ENCODE results near the gene RNF141. TPM values are rescaled to one million over a fixed set of nuclear protein-coding genes. Genes with fewer than 3 reads are reported as not detected.

The RNF141 gene
- total and polyA plus RNA-seq, 7 donors, result 13.1 to 30.3 (median 22.8) TPM

DNA sequence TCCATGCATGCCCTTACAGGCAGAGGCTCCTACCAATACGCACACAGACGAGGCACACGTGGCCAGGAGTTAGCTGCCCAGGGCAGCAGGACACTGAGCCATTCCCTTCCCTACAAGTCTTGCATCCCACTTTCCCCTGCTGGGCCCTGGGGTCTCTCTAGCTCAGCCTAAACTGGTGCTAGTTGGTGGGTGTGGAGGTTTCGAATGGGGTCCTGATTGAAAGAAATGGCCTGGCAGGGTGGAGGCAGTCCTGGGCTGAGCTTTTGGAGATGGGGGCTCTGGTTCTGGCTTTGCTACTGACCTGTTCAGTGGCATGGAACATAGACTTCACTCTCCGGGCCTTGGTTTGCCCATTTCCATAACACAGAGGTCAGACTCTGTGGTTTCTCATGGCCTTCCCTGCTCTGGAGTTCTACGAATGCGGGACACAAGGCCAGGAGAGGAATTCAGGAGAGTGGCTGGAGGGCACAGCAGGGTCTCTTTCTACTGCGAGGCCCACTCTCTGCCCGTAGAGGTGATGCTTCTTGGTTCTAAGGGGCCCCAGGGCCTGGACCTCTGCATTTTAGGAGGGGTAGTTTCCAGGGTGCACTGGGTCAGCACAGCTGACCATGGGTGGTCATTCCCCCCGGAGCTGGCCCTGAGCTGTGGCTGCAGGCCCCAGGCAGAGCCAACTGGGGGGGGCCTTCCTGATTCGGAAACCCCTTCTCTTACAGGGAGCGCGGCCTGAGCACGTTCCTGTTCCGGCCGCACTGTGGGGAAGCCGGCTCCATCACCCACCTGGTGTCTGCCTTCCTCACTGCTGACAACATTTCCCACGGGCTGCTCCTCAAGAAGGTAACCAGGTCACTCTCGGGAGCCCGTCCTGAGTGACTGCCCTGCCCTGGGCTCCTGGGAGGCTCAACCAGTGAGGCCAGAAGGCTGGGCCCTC, 40.0 kb downstream of the RNF141 start:
- intact Hi-C loops (cut with DNase I), result no loop called here
- Histone ChIP-seq H3K27ac (no peak overlapping the region), H3K4me1 (peaks cover 0 to 18% (median 12%) of the 10 kb centered on the region in 4 donors), H3K36me3 (peaks cover 0 to 10% (median 0%) of the 10 kb centered on the region in 4 donors), H3K9me3 (no peaks in the 10 kb centered on the region), H3K27me3 (no peaks in the 10 kb centered on the region), H3K4me3 (no peak overlapping the region)
- 96% methylated on average over 20 of the region's 20 CpGs for WGBS, 2 donors
- no peak for DNase-seq
- TF ChIP-seq POLR2AphosphoS5 (IDR thresholded peaks at IDR 0.05) (no peak), EP300 (IDR thresholded peaks at IDR 0.05) (no peak), POLR2A (IDR thresholded peaks at IDR 0.05) (no peak)
- TF ChIP-seq, protein P1, sequence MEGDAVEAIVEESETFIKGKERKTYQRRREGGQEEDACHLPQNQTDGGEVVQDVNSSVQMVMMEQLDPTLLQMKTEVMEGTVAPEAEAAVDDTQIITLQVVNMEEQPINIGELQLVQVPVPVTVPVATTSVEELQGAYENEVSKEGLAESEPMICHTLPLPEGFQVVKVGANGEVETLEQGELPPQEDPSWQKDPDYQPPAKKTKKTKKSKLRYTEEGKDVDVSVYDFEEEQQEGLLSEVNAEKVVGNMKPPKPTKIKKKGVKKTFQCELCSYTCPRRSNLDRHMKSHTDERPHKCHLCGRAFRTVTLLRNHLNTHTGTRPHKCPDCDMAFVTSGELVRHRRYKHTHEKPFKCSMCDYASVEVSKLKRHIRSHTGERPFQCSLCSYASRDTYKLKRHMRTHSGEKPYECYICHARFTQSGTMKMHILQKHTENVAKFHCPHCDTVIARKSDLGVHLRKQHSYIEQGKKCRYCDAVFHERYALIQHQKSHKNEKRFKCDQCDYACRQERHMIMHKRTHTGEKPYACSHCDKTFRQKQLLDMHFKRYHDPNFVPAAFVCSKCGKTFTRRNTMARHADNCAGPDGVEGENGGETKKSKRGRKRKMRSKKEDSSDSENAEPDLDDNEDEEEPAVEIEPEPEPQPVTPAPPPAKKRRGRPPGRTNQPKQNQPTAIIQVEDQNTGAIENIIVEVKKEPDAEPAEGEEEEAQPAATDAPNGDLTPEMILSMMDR (IDR thresholded peaks at IDR 0.05), result no peak

DNA sequence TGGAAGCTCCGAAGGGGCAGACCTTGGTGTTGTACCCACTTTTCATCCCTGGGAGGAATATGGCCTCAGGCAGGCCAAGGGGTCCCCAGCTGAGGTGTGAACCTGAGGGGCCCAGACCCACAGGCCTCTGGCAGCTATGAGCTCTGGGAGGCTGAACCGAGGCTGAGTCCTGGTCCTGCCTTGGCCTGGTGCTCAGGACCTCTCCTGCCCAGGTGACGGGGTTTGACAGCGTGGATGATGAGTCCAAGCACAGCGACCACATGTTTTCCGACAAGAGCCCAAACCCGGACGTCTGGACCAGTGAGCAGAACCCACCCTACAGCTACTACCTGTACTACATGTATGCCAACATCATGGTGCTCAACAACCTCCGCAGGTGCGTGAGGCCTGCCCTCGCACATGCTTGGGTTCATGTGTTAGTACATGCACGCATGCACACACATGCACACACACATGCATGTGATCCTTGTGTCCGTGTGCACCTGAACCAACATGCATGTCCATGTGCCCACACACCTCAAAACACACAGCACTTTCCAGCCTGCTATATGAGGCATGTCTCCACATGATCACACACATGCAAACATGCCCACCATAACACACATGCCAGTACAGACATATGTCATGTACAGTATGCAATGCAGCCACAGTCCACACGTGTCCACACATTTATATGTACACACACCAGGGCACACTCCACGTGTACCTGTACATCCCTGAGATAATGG, 40.9 kb downstream of the RNF141 start:
- no peak overlapping the region for H3K4me3 ChIP-seq
- no peaks in the 10 kb centered on the region for H3K27me3 ChIP-seq
- intact Hi-C loops (cut with DNase I), result no loop called here
- peaks cover 0 to 18% (median 12%) of the 10 kb centered on the region in 4 donors for H3K4me1 ChIP-seq
- no peak for TF ChIP-seq POLR2A (IDR thresholded peaks at IDR 0.05)
- TF ChIP-seq, protein P1 (IDR thresholded peaks at IDR 0.05), result no peak
- TF ChIP-seq EP300 (IDR thresholded peaks at IDR 0.05), result no peak
- TF ChIP-seq POLR2AphosphoS5 (IDR thresholded peaks at IDR 0.05), result no peak
- no peak overlapping the region for H3K27ac ChIP-seq
- WGBS, 2 donors, result 95 to 96% methylated on average over 15 of the region's 15 CpGs
- peaks cover 0 to 10% (median 0%) of the 10 kb centered on the region in 4 donors for H3K36me3 ChIP-seq
- no peak for DNase-seq
- no peaks in the 10 kb centered on the region for H3K9me3 ChIP-seq

DNA sequence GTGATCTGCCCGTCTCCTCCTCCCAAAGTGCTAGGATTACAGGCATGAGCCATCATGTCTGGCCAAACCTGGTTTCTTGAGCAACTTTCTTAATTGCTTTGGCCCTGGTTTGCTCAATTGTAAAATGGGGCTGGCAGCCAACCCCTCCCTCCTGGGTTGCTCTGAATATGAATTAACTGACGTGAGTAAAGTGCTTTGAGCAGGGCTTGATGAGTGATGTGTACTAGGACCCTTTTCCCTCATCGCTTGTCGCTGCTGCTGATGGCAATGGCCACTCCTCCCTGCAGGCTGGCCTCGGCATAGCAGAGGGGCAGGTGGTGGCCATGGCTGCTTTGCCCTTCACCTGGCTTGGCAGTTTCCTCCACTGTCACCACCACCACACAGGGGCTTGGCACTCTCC, 41.5 kb downstream of the RNF141 start:
- Histone ChIP-seq H3K4me3 (no peak overlapping the region), H3K9me3 (no peaks in the 10 kb centered on the region), H3K4me1 (peaks cover 0 to 18% (median 12%) of the 10 kb centered on the region in 4 donors), H3K27ac (no peak overlapping the region), H3K27me3 (no peaks in the 10 kb centered on the region), H3K36me3 (peaks cover 0 to 5% (median 0%) of the 10 kb centered on the region in 4 donors)
- no peak for DNase-seq
- 90 to 91% methylated on average over 5 of the region's 5 CpGs for WGBS, 2 donors
- intact Hi-C loops (cut with DNase I), result no loop called here
- TF ChIP-seq EP300 (IDR thresholded peaks at IDR 0.05) (no peak), POLR2AphosphoS5 (IDR thresholded peaks at IDR 0.05) (no peak), POLR2A (IDR thresholded peaks at IDR 0.05) (no peak)
- TF ChIP-seq, protein P1 (IDR thresholded peaks at IDR 0.05), result no peak

DNA sequence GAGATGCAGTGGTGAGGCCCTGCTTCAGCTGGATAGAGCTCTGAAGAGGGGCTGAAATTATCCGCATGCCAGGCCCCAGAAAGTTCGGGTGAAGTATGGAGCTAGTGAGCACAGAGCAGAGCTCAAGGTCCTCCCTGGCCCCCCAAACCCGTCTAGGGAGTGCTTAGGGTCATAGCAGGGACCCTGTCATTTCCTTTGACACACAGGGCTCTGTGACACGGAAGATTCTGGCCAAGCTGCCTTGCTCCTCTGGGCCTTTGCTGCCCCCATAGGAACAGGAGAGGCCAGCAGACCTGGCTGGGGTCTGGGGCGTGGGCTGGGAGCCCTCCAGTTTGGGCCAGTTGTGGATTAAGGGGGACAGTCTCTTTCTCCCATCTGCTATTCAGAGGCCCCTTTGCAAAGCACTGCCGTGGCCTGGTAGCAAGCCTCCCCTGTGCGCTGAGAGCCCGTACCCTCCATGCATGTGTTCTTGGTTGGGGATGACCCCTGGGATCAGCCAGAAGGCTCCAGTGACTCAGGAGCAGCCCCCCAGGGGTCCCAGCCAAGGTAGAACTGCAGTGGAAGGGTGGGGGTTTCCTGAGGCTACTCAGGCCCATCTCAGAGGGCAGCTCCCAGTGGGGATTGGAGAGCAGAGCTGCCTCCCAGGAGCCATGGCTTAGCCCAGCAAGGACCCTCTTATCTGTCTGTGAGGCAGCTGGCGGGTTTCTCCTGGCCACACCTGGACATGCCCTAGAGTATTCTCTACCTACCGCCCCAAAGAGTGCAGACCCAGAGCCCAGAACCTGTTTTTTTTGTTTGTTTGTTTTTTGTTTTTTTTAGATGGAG, 42.3 kb downstream of the RNF141 start:
- peaks cover 0 to 3% (median 0%) of the 10 kb centered on the region in 4 donors for H3K36me3 ChIP-seq
- H3K4me3 ChIP-seq, result no peak overlapping the region
- H3K27ac ChIP-seq, result peak overlapping the region in 1 of 4 donors; percentile 37
- no peaks in the 10 kb centered on the region for H3K9me3 ChIP-seq
- H3K4me1 ChIP-seq, result peaks cover 0 to 18% (median 12%) of the 10 kb centered on the region in 4 donors
- no peak for TF ChIP-seq POLR2A (IDR thresholded peaks at IDR 0.05)
- no peak for TF ChIP-seq POLR2AphosphoS5 (IDR thresholded peaks at IDR 0.05)
- TF ChIP-seq, protein P1 (IDR thresholded peaks at IDR 0.05), result no peak
- TF ChIP-seq EP300 (IDR thresholded peaks at IDR 0.05), result no peak
- intact Hi-C loops (cut with DNase I), result no loop called here
- WGBS, 2 donors, result 91 to 92% methylated on average over 10 of the region's 10 CpGs
- DNase-seq, result no peak
- H3K27me3 ChIP-seq, result no peaks in the 10 kb centered on the region

All from sigmoid colon (tissue), 7 donors.